Measurements from ENCODE around the gene GMPR.

Gene GMPR

GRCh38 chr6:16327777-16328325 is 89.5 kb downstream of the GMPR start:
- no peak overlapping the region for H3K4me3 ChIP-seq (ENCODE audit: low read depth in 1 of 2, low read length in 1 of 2)
- no peaks in the 10 kb centered on the region for H3K9me3 ChIP-seq
- H3K36me3 ChIP-seq = peaks cover 30% of the 10 kb centered on the region
- no peak overlapping the region for H3K27ac ChIP-seq
- H3K4me1 ChIP-seq (ENCODE audit: control insufficient read depth in 1 of 2, insufficient read depth in 1 of 2, low read depth in 1 of 2, low read length in 1 of 2) = peaks cover 6 to 15% of the 10 kb centered on the region in 2 experiments
- TF ChIP-seq CTCF (IDR thresholded peaks at IDR 0.05) = no peak
- no peaks in the 10 kb centered on the region for H3K27me3 ChIP-seq

GRCh38 chr6:16329233-16329632 is 90.8 kb downstream of the GMPR start:
- Histone ChIP-seq H3K27ac (no peak overlapping the region), H3K36me3 (peaks cover 30% of the 10 kb centered on the region), H3K4me3 (ENCODE audit: low read depth in 1 of 2, low read length in 1 of 2) (no peak overlapping the region), H3K27me3 (no peaks in the 10 kb centered on the region), H3K4me1 (ENCODE audit: control insufficient read depth in 1 of 2, insufficient read depth in 1 of 2, low read depth in 1 of 2, low read length in 1 of 2) (peaks cover 6 to 15% of the 10 kb centered on the region in 2 experiments), H3K9me3 (no peaks in the 10 kb centered on the region)
- TF ChIP-seq CTCF (IDR thresholded peaks at IDR 0.05) = no peak

- TF ChIP-seq CTCF (IDR thresholded peaks at IDR 0.05) = peak; percentile 92
- H3K36me3 ChIP-seq = peaks cover 17% of the 10 kb centered on the region
- H3K27me3 ChIP-seq = no peaks in the 10 kb centered on the region
- H3K4me1 ChIP-seq (ENCODE audit: control insufficient read depth in 1 of 2, insufficient read depth in 1 of 2, low read depth in 1 of 2, low read length in 1 of 2) = peaks cover 6 to 15% of the 10 kb centered on the region in 2 experiments
- no peak overlapping the region for H3K27ac ChIP-seq
- no peaks in the 10 kb centered on the region for H3K9me3 ChIP-seq
- no peak overlapping the region for H3K4me3 ChIP-seq (ENCODE audit: low read depth in 1 of 2, low read length in 1 of 2)
Observed at GRCh38 chr6:16331384-16332174, 93.2 kb downstream of the GMPR start.

- Histone ChIP-seq H3K27ac (no peak overlapping the region), H3K27me3 (no peaks in the 10 kb centered on the region), H3K4me3 (ENCODE audit: low read depth in 1 of 2, low read length in 1 of 2) (no peak overlapping the region), H3K36me3 (peaks cover 14% of the 10 kb centered on the region), H3K9me3 (no peaks in the 10 kb centered on the region), H3K4me1 (ENCODE audit: control insufficient read depth in 1 of 2, insufficient read depth in 1 of 2, low read depth in 1 of 2, low read length in 1 of 2) (peaks cover 6 to 15% of the 10 kb centered on the region in 2 experiments)
- TF ChIP-seq CTCF (IDR thresholded peaks at IDR 0.05) = peak; percentile 84
Observed at GRCh38 chr6:16332175-16332542, 93.8 kb downstream of the GMPR start.

GRCh38 chr6:16333580-16333979 is 95.2 kb downstream of the GMPR start:
- H3K27me3 ChIP-seq = no peaks in the 10 kb centered on the region
- no peak overlapping the region for H3K4me3 ChIP-seq (ENCODE audit: low read depth in 1 of 2, low read length in 1 of 2)
- peaks cover 6 to 15% of the 10 kb centered on the region in 2 experiments for H3K4me1 ChIP-seq (ENCODE audit: control insufficient read depth in 1 of 2, insufficient read depth in 1 of 2, low read depth in 1 of 2, low read length in 1 of 2)
- H3K9me3 ChIP-seq = no peaks in the 10 kb centered on the region
- TF ChIP-seq CTCF (IDR thresholded peaks at IDR 0.05) = no peak
- H3K36me3 ChIP-seq = peaks cover 7% of the 10 kb centered on the region
- H3K27ac ChIP-seq = no peak overlapping the region

Measured in neutrophil (primary cell).